GM19328 (cell line): ENCODE data around the gene ITGB6.

Experiments used
- ATAC-seq: cut with Tn5 transposase; IDR thresholded peaks from one replicate; pipeline ENCODE4 v1.9.1; 2021; ENCODE audit warnings: mild to moderate bottlenecking, moderate library complexity; ENCODE audit not compliant: unreplicated experiment

Gene ITGB6

DNA sequence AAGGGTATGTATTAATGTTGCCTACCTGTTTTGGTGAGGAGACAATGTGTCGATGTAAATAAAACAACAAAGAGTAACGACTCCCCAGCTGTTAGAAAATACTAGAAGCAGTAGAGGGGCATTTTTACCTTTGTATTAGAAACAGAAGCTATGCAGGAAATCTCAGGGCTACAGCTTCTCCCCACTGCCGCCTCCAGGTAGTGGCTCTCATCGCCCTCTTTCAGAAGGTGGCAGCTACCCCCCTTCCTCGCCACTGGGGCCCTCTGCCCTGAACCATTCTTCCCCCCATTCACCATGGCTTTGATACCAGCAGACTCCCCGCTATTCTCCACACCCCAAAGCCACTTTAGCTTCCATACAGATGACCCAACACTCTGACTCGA is 144.4 kb downstream of the ITGB6 start:
- ATAC-seq, result no peak

DNA sequence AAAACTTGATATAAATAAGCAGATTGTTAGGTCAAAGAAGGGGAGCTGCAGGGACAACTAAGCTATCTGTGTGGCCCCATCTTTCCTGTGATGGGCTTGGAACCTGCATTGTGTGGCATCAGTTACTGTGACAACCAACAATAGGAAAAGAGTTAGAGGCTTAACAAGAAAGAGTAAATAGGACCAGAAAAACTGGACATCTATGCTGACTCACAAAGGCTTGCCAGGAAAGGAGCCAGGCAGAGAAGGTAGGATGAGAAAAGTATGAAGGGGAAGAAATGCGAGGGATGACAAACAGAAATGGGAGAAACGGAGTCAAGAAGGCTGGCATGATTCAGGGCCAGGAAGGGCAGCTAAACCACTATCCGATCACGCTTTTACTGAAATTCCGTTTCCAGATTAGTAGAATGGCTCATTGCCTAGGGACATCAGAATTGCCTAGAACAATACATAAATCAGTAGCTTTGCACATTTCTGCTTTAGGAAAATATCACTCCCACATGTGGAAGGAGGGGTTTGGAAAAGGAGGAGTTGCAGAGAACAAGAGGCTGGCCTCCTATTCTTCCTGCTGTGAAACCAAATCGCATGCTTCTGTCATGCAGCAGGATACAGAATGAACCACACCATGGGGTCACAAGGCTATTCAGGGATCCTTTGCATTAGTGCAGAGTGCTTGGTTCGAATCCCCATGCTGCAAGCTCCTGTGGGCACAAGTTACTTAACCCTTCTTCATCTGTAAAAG is 144.9 kb downstream of the ITGB6 start:
- no peak for ATAC-seq

DNA sequence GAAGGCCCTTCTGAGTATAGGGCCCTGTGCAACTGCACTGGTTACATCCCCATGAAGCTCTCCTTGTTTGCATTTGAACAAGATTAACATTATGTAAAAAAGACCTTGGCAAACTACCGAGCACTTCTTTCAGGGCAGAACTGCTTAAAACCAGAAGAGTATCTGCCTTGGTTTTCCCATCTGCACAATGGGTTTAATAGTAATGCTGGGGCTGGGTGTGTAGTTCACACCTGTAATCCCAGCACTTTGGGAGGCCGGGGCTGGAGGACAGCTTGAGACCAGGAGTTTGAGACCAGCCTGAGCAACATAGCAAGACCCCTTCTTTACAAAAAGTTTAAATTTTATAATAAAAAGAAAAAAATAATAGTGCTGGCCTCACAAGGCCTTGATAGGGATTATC is 146.1 kb downstream of the ITGB6 start:
- ATAC-seq, result no peak

DNA sequence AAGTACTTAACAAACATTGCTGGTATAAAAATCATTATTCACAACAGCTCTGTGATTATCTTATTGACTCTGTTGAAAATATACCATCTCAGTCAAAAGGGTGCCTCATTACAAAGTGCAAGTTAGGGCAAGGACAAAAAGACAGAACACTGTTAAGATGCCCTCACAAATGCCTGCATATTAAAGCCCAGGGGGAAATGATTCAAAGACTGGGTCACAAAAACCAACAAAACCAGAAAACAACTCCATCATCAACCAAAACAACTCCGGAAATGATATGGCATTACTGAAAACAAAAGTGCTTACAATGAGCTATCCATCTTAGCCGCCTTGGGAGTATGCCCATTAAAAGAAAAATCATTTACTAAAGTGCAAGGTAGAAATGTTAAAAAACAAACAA is 147.5 kb downstream of the ITGB6 start:
- no peak for ATAC-seq

DNA sequence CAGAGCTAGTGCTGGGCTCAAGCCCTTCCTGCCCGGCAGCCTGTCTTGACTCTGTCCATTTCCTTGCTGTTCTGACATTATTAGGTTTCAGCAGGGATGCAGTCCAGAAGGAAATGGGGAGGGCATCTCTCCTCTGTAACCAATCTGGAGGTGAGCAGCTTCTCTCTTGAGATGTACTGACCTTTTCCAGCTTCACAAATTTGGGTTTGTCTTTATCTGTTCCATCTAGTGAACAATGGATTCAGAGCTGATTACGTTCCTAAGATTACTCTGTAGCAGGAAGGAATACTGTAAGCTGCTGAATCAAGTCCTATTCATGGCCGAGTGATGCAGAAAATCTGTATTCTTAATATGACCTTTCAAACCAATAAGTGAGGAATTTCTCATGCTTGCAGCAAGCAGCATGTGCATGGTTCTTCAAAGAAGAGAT is 148.7 kb downstream of the ITGB6 start:
- ATAC-seq, result no peak

DNA sequence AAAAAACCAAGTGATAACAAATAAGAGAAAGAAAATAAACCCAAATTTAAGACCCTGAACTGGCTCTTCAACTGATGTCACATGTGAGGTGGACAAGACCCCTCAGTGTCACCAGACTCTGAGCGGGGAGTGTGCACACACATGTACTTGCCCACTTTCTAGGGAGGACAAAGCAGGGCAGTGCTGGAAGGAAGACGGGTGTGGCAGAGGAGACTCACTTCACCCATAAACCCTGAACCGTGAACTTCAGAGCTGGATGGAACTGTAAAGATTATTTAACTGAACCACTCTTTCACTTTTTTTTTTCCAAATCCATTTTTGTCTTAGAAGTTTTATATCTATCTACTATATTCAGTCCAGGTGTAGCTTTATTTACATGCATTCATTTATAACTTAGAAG is 149.9 kb downstream of the ITGB6 start:
- no peak for ATAC-seq
